Activated CD4-positive, alpha-beta T cell treated with anti-CD3 and anti-CD28 coated beads for 48 hours (primary cell): ENCODE measurements around the gene EFCAB6.

Source experiments
- DNase-seq: peaks from one replicate; pipeline ENCODE4 v3.0.0-alpha.2; 2020

Gene EFCAB6

DNA sequence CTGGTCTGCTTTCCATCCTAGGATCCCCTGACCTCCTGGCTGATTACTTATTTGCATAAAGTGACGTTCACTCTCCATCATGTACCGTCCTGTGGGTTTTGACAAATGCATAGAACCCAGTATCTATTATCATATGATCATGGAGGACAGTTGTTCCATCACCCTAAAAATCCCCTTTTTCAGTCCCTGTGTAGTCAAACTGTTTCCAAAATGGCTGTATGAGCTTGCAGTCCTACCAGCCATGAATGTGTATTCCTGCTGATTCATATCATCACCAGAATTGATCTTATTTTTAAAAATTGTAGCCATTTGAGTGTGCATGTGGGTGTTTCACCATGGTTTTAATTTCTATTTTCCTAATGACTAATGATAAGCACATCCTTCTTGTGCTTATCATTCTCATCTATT is 291.5 kb downstream of the EFCAB6 start:
- no peak for DNase-seq

- DNase-seq = no peak
Measured at GRCh38 chr22:43516996-43517635, 295.0 kb downstream of the EFCAB6 start.

- no peak for DNase-seq
Measured at GRCh38 chr22:43516386-43516785, 295.7 kb downstream of the EFCAB6 start.

DNA sequence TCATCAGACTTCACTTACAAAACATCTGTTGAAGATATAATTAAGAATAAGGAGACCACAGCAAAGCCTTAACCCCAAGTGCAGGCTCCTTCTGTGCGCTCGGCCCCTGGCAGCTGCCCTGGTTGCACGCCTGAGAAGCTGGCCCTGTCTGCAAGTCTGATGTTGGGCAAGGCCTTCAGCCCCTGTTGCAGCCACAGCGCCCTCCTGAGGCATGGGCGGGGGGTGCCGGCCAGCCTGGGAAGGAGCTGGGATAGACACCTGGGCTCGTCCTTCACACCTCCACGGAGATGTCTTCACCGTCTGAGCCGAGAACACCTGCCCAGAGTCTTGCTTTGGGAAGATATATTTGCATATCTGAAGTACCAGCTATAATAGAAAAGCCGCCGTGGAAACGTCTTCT is 296.2 kb downstream of the EFCAB6 start:
- peak; percentile 15 for DNase-seq

- DNase-seq = no peak
Measured at GRCh38 chr22:43515411-43515810, 296.7 kb downstream of the EFCAB6 start.

GRCh38 chr22:43514476-43515157 is 297.5 kb downstream of the EFCAB6 start:
- no peak for DNase-seq

- DNase-seq = no peak
Measured at GRCh38 chr22:43512279-43512678, 299.8 kb downstream of the EFCAB6 start.

DNA sequence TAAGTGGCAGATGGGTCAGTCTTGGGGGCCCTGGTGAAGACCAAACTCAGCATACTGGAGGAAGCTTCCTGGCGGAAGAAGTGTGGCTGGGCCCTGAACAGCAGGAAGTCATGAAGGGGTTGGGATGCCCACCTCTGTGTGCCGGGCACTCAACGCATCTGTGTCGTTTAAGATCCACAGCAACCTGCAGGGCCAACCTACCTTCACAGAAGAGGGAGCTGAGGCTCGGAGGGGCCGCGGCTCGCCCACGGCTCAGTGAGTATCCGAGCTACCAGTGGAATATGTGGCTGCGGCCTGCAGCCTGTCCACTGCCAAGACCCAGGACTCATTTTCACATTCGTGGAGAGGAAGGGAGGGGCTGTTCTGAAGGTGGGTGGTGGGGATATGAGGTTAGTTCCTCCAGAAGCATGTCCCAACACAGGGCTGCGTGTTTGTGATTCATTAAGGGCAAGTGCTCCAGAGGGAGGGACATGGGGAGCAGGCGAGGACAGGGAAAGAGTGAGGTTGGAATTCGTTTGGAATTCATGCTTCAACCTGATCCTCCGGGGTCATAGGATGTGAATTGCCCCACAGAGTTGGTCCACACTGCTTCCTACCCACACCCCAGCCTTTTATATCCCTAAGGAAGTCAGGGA is 300.7 kb downstream of the EFCAB6 start:
- DNase-seq = no peak

GRCh38 chr22:43510281-43511070 is 301.6 kb downstream of the EFCAB6 start:
- DNase-seq = no peak

GRCh38 chr22:43509337-43509736 is 302.8 kb downstream of the EFCAB6 start:
- DNase-seq = no peak

DNA sequence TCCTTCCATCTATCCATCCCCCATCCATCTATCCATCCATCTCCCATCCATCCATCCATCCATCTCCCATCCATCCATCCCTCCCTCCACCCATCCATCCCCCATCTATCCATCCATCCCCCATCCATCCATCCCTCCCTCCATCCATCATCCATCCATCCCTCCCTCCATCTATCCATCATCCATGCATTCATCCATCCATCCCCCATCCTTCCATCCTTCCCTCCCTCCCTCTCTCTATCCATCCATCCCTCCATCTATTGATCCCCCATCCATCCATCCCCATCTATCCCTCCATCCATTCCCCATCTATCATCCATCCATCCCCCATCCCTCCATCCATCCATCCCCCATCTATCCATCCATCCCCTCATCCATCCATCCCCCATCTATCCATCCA is 303.6 kb downstream of the EFCAB6 start:
- DNase-seq = no peak

DNA sequence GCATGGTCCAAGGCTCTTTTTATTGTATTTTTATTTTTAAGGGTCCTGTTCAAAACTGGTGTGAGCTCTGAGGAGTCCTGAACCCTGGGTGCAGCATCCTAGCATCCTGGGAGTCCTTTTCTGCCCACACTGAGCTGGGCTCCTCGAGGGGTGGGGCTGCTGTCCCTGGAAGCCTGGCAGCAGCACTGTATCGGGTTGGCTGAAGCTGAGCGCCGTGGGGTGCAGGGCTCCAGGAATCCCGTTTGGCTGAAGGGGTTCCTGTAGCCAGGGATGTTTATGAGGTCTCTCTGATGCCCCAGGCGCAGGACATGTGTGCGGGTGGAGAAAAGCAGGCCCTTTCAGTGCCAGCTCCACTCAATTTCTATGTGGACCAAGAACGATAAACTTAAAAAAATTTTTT is 304.9 kb downstream of the EFCAB6 start:
- DNase-seq = no peak

DNA sequence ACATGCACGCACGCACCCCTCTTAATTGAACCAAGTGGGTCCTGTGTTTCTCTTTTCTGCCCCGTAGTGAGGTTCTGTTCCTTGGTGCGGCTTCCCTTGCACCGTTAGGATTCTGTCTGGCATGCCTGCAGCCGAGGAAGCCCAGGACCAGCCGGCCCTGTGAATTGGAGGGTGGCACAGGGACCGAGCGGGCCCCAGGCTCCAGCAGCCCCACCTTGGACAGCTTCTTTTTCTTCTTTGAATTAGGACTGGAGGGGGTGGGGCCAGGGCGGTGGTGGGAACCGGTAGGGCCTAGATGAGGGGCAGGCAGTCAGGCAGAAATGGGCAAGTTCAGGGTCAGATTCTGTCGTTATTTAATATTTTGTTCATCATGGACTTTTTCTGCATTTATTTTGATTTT is 305.6 kb downstream of the EFCAB6 start:
- no peak for DNase-seq

- DNase-seq = no peak
Measured at GRCh38 chr22:43505896-43506295, 306.2 kb downstream of the EFCAB6 start.

GRCh38 chr22:43505423-43505822 is 306.7 kb downstream of the EFCAB6 start:
- no peak for DNase-seq

GRCh38 chr22:43504666-43505261 is 307.3 kb downstream of the EFCAB6 start:
- no peak for DNase-seq

DNA sequence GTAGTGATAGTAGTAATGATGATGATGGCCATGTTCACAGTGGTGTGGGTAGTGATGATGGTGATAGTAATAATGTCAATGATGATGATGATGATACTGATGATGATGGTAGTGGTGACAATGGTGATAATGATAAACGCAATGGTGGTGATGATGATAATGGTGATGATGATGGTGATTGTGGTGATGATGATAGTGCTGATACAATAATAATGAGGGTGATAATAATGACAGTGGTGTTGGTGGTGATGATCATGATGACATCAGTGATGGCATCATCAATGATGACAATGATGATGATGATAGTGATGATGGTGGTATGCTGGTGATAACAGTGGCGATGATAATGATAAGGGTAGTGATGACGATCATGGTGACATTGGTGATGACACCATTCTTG is 308.0 kb downstream of the EFCAB6 start:
- DNase-seq = no peak

DNA sequence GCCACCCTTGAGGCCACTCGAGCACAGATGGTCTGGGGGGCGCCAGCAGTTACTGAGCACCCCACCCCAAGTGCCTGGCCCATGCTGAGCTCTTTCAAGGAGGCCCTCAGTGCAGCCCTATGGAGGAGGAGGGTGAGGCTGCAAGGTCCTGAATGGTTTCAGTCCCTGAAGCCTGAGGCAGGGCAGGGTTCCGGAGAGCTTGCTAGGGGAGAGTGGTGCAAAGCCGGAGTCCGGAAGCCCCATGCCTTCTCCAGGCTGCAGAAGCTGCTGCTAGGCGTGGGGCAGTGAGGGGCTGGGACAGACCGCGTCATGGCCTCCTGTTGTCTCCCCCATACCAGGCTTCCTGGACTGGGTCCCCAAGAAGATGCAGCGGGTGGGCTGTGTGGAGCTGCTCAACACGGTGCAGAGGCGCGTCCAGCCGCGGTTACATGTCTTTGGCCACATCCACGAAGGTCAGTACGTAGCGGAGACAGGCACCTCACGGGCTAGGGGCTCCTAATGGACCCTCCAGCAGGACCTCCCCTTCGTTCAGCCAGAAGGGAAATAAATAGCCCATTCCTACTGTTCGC is 309.7 kb downstream of the EFCAB6 start:
- DNase-seq = no peak

DNA sequence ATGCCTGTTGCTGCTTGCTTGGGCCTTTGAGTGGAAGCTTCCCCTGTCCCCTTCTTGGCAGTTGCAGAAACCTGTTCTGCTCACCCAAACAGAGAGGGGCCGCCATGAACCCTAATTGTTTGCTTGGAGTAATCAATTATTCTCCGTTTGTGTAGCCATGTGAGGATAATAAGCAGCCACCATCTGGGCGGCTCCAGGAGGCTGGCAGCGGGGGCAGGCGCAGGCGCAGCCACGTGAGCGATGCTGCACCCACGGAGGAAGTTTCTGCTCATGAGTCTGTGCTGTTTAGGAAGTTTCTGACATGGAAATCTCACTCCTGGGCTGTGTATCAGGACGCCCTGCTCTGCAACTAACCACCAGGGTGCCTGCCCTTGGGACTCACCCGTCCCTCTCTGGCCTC is 310.2 kb downstream of the EFCAB6 start:
- no peak for DNase-seq

DNA sequence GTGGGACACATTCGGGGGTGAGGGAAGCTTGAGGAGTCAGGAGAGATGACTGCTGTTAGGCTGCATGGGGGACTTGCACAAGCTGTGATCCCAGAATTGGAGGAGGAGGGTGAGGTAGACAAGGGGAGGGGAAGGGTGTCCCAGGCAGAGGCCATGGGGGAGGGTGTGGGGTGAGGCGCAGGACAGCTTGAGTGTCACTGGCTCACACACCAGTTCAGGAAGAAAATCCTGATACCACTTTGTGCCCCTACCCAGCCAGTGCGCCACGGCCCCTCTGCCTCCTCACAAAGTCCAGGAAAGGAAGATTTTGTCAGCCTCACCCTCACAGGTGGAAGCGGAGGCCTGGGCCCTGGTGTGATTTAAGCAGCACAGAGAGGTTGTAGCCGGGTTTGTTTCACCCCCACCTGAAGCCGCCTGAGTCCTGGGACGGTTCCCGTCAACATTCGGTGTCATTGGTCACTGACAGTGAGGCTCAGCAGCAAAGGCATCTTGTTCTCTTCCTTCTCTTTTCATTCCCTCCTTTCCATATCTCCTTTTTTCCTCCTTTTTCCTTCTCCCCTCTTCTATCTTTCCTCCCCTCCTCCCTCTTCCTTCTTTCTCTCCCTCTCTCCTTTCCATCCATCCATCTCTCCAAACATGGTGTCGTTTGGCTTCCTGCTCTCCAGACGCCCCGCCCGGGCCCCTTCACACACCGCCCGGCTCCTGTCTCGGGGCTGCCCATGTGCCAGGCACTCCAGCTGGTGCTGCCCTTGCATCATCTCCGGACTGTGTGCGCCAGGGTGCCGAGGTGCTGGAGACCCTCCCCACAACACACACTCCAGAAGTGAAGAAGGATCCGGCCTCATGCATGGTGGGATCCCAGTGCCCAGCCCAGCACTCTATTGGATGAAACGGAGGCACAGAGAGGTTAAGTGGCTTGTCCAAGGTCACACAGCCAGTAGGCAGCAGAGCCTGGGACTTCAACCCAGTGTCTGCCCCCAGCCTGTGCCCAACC is 311.0 kb downstream of the EFCAB6 start:
- DNase-seq = no peak

- DNase-seq = no peak
Measured at GRCh38 chr22:43498856-43499253, 313.2 kb downstream of the EFCAB6 start.
